D721Med (cell line): ENCODE data around the gene MYO7B.

ENCODE experiments used
- DNase-seq: peaks from one replicate; pipeline ENCODE4 v3.0.0; 2011; ENCODE audit warnings: low spot score; ENCODE audit not compliant: insufficient read length
- FAIRE-seq: peaks from 2 replicates; lab custom pipeline; 2011; peaks lifted over from hg19 to GRCh38; lab: Jason Lieb, UNC
- CTCF ChIP-seq: IDR thresholded peaks from 2 replicates; pipeline ENCODE4 v1.5.1; 2012; ENCODE audit warnings: mild to moderate bottlenecking, control low read depth; ENCODE audit not compliant: insufficient read depth; ENCODE audit errors: missing control alignments

Gene MYO7B

GRCh38 chr2:127649100-127649611, 113.7 kb downstream of the MYO7B start:
- TF ChIP-seq CTCF, result no peak
- FAIRE-seq (no peak), DNase-seq (no peak)

GRCh38 chr2:127649684-127650040, 114.2 kb downstream of the MYO7B start:
- peak; percentile 80 for TF ChIP-seq CTCF
- no peak for FAIRE-seq
- DNase-seq, result no peak

DNA sequence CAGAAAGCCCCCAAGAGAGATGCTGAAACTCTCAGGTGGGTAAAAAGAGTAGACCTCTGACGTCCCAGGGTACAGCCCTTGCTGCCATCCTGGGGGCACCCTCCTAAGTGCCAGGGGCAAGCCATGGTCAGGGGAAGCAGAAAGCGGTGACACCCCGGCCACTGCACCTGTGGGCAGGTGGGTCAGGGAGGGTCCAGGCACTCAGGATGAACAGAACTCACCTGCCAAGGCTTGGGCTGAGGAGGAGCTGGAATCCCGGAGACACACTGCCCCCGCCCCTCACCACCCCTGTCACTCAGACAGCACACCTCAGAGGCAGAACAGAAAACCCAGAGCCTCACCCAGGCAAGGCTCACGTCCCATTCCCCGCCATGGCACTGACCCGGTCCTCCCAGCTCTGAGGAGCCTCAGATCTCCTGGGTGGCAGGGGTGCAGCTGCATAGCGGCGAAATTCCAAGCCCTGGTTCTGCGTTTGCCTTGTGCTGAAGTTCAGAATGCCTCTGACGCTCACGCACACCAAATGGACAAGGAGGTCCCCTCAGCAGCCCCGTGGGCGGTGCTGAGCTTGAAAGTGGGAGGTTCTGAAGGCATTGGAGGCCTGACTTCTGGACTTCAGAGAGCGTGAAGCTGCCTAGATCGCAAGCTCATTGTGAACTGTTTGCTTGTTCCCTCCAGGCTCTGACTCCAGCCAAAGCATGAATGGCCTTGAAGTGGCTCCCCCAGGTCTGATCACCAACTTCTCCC, 114.7 kb downstream of the MYO7B start:
- no peak for DNase-seq
- FAIRE-seq, result no peak

GRCh38 chr2:127650785-127651380, 115.4 kb downstream of the MYO7B start:
- no peak for FAIRE-seq
- DNase-seq, result no peak
- TF ChIP-seq CTCF, result no peak

More for the DNA sequence above, 114.7 kb downstream of the MYO7B start:
- no peak for TF ChIP-seq CTCF

DNA sequence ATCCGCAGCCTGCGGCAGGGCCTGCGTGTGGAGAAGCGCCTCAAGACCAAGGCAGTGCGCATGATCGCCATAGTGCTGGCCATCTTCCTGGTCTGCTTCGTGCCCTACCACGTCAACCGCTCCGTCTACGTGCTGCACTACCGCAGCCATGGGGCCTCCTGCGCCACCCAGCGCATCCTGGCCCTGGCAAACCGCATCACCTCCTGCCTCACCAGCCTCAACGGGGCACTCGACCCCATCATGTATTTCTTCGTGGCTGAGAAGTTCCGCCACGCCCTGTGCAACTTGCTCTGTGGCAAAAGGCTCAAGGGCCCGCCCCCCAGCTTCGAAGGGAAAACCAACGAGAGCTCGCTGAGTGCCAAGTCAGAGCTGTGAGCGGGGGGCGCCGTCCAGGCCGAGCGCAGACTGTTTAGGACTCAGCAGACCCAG, 115.9 kb downstream of the MYO7B start:
- DNase-seq (no peak), FAIRE-seq (no peak)
- no peak for TF ChIP-seq CTCF

DNA sequence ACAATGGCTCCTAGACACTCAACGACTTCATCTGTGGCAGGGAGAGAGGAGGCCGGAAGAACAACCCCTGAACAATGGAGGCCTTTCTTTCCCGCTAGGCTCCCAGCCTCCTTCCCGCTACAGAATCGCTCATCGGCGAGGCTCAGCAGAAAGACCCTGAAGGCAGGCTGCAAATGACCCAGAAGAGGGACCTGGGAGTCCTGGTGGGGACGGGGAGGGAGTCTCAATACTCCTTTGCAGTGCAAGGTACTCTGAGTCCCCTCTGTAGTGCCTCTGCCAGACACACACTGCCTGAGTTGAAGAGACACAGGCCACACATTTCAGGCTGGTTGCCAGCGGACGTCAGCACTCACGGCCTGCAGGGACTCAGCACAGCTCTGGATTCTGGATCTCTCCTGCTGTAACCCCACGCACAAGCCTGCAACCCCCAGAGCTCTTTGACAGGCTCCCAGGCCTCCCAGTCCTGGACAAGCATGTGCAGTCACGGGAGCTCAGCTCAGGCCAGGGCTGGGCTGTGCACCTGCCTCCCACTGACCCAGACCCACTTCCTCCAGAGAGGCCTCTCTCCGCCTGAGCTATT, 116.6 kb downstream of the MYO7B start:
- DNase-seq, result no peak
- FAIRE-seq, result no peak
- TF ChIP-seq CTCF, result no peak
